Measurements from ENCODE around the gene MSX2.

- TF ChIP-seq CTCF (IDR thresholded peaks at IDR 0.05; ENCODE audit: low read length) (no peak), EZH2 (IDR thresholded peaks at IDR 0.05; ENCODE audit: borderline replicate concordance, low read length) (no peak)
These were observed 1.9 kb upstream of the MSX2 start for GRCh38 chr5:174722500-174722899.

Measured in OCI-LY1 (cell line).